Measurements from ENCODE around the gene CISD3.
A peak's percentile ranks its signal among the peaks of the same experiment; 100 is the strongest.

The CISD3 gene

DNA sequence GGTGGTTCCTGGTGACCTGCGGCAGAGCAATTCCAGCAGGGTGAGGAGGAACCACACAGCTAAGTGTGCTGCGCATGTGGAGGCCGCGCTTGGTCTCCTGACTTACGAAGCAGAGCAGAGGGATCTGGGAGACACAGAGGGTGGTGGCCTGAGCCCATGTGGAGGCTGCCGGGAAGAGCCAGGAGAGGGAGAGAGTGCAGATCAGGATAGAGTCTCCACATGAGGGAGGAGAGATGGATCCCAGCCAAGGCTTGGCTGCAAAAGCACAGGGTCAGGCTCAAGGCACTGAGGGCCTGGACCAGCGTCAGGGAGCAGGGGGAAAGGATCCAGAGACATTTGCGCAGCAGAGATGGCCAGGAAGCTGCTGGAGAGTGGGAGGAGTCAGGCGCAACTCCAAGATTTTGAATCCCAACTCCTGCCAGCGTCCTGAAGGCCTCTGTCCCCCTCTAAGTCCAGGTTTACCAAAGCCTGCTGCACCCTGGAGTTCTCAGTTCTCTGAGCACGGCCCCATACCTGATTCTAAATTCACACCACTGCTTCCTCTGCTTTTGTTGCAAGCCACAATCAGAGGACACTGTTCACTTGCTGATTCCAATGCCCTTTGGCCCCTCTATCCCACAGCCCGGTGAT is 36.3 kb upstream of the CISD3 start:
- TF ChIP-seq, protein P1, sequence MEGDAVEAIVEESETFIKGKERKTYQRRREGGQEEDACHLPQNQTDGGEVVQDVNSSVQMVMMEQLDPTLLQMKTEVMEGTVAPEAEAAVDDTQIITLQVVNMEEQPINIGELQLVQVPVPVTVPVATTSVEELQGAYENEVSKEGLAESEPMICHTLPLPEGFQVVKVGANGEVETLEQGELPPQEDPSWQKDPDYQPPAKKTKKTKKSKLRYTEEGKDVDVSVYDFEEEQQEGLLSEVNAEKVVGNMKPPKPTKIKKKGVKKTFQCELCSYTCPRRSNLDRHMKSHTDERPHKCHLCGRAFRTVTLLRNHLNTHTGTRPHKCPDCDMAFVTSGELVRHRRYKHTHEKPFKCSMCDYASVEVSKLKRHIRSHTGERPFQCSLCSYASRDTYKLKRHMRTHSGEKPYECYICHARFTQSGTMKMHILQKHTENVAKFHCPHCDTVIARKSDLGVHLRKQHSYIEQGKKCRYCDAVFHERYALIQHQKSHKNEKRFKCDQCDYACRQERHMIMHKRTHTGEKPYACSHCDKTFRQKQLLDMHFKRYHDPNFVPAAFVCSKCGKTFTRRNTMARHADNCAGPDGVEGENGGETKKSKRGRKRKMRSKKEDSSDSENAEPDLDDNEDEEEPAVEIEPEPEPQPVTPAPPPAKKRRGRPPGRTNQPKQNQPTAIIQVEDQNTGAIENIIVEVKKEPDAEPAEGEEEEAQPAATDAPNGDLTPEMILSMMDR (IDR thresholded peaks at IDR 0.05; ENCODE audit: low read depth, low read length, missing control alignments), result no peak
- H3K4me3 ChIP-seq (replicated peaks; ENCODE audit: low read depth, low read length), result no peak overlapping the region
- peak; percentile 65 for DNase-seq (ENCODE audit: extremely low read depth, low read depth)

DNA sequence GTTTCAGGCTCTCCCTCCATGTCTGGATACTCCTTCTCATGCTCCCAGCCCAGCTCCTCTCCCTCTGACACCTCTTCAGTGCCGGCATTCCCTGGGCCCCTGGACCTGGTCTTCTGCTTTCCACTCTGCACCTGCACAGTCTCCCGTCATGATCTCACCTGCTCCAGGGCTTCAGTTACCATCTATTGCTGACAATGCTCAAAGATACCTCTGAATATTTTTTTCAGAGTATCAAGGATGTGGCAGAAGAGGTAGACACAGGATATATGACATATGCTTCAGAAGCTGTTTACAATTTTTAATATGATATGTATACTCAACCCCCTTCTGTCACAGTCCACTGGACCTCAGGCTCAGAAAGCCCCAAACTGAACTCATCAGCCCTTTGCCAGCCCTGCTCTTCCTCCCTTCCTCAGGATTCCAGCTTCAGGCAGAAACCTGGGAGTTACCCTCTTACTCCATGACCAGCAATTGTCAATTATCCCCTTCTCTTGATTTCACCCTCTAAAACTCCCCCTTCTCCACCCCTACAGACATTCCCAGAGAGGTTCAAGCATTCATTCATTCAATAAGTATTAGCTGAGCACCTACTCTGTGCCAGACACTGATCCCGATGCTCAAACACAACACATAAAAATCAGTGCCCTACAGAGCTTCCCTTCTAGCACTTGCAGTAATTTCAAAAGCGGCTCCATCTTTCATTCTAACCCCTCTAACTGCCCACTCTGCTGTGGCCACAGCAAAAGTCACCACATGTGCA is 32.9 kb upstream of the CISD3 start:
- TF ChIP-seq, protein P1 (IDR thresholded peaks at IDR 0.05; ENCODE audit: low read depth, low read length, missing control alignments), result no peak
- DNase-seq (ENCODE audit: extremely low read depth, low read depth), result no peak
- H3K4me3 ChIP-seq (replicated peaks; ENCODE audit: low read depth, low read length), result no peak overlapping the region

DNA sequence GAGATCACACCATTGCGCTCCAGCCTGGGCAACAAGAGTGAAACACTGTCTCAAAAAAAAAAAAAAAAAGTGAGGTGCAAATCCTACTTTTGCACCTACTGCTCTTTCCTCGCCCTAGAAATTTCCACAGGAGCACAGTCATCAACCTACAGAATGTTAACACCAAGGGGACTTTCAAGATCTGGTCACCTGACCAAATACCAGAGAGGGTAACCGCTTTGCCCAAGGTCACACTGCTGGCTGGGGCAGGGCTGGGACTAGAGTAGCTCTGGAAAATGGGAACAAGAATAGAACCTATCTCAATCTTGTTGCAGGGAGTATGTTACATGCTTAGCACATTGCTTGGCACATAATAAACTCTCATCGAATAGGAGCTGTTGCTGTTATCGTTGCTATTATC is 31.4 kb upstream of the CISD3 start:
- TF ChIP-seq, protein P1 (IDR thresholded peaks at IDR 0.05; ENCODE audit: low read depth, low read length, missing control alignments), result no peak
- no peak overlapping the region for H3K4me3 ChIP-seq (replicated peaks; ENCODE audit: low read depth, low read length)
- DNase-seq (ENCODE audit: extremely low read depth, low read depth), result no peak

DNA sequence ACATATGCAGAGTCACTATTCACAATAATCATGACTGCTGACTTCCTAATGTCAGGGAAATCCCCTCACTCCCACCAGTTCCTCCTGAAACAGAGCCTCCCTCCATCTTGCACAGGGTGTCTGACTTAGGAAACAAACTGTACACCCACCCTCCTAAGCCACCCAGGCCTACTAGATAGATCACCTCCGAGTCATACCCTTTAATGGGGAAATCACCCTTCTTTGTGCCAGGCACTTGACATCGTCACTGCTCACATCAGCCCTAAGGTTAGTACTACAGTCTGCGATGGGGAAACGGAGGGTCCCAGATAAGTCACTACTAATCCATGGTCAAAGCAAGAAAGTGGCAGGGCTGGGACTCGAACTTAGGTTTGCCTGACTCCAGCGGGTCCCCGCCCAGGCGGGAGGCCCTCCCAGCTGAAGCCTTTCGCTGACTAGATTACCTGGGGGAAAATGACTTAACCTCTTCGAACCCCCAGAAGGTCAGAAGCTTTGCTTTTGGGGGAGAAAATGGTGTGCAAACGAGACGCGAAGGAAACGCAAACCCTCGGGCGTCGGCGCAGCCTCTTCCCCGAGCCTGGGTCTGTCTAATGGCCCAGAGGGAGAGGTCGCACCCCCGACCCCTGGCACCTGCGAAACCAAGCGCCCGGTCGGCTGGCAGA is 28.5 kb upstream of the CISD3 start:
- DNase-seq (ENCODE audit: extremely low read depth, low read depth), result no peak
- TF ChIP-seq, protein P1 (IDR thresholded peaks at IDR 0.05; ENCODE audit: low read depth, low read length, missing control alignments), result no peak
- peak overlapping the region; percentile 86 for H3K4me3 ChIP-seq (replicated peaks; ENCODE audit: low read depth, low read length)

DNA sequence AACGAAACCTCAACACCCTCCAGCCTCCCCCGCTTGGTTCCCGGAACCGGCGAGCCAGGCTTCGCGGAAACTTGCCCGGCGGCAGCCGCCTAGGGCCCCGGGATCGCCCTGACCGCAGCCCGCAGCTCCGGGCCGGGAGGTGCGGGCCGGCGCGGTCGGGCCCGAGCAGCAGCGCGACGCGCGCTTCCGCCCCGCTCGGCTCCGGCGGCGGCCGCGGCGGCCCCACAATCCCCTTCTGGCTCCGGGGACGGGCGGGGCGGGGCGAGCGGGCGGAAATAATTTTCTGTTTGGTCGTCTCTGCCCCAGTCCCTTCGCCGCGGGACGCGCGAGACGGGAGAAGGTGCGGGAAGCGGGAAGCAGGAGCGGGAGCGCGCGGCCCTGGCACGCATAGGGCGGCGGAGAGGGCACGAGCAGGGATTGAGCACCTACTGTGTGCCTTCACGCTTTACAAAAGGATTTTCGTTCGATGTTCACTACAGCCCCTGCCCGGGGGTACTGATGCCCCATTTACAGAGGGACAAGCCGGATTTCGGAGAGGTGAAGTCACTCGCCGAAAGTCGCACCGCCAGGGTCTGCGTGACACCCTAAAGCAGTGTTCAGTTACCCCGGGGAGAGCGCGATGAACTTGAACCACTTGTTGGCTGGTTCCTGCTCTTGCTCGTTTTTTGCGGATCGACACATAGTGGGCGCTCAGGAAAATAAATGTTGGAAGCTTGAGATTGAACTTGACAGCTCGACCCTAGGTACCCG is 27.8 kb upstream of the CISD3 start:
- TF ChIP-seq, protein P1 (IDR thresholded peaks at IDR 0.05; ENCODE audit: low read depth, low read length, missing control alignments), result no peak
- H3K4me3 ChIP-seq (replicated peaks; ENCODE audit: low read depth, low read length), result peak overlapping the region; percentile 86
- no peak for DNase-seq (ENCODE audit: extremely low read depth, low read depth)

DNA sequence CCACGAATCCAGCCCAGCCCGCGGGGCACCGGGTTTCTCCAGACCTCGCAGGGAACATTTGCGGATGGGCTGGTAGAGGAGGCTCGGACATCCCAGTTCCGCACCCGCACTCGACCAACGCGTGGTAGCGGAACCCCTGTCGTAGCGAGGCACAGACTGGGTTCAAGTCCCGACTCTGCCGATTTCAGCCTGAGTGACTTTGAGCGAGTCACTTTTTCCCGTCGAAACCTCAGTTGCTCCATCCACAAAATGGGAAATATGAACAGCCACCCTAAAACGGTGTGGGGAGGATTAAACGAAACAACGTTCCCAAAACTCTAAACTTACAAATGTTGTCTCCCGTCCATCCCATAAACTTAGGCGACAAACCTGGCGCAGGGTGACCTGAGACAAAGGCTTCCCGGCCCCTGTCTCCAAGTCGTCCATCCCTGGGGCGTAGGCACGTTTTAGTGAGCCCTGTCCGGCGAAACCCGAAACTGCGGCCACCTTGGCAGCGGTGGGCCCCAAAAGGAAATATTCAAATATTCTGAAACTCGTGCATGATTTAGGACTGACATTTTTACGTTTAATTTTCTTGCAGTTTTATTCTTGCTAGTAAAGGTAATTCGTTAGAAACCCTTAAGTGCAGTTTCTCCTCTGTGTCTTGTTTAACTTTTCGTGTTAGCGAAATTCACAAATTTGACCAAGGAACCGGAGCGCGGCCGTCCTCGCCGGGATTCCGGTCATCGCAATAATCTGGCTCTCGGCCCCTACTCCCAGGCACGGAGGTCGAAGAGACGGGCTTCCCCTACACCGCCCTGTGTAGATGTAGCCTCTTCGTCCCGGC is 27.0 kb upstream of the CISD3 start:
- peak overlapping the region; percentile 86 for H3K4me3 ChIP-seq (replicated peaks; ENCODE audit: low read depth, low read length)
- TF ChIP-seq, protein P1 (IDR thresholded peaks at IDR 0.05; ENCODE audit: low read depth, low read length, missing control alignments), result no peak
- no peak for DNase-seq (ENCODE audit: extremely low read depth, low read depth)
